ENCODE measurements around the gene MECR. TPM values are rescaled to one million over a fixed set of nuclear protein-coding genes. Genes with fewer than 3 reads are reported as not detected.

MECR gene
- polyA plus RNA-seq, 1 of the 3 experiments (the other 2 are of a cell fraction), result 38.3 TPM

GRCh38 chr1:29197590-29197924 lies 33.2 kb downstream of the MECR start:
- Histone ChIP-seq H3K9me2 (no peaks in the 10 kb centered on the region), H3K4me1 (ENCODE audit: control insufficient read depth in 1 of 2, insufficient read depth in 2 of 2, low read depth in 1 of 2, low read length in 1 of 2) (peaks cover 16 to 18% of the 10 kb centered on the region in 2 experiments; a peak in 2 of 4 replicates), H3K36me3 (replicated peaks in 1 of 2; ENCODE audit: control insufficient read depth in 1 of 2, insufficient read depth in 2 of 2, low read length in 1 of 2) (peaks cover 13 to 26% of the 10 kb centered on the region in 2 experiments), H3K27me3 (ENCODE audit: insufficient read depth) (no peaks in the 10 kb centered on the region), H3K79me2 (ENCODE audit: insufficient read depth) (no peaks in the 10 kb centered on the region), H3F3A (replicated peaks; ENCODE audit: insufficient read depth) (peaks cover 8% of the 10 kb centered on the region), H3K27ac (ENCODE audit: low read depth in 2 of 2, low read length in 1 of 2) (peak overlapping the region in 1 of 2 experiments; percentile 71; a peak in 2 of 4 replicates), H4K20me1 (ENCODE audit: insufficient read depth) (no peaks in the 10 kb centered on the region), H3K4me2 (no peak overlapping the region), H3K4me3 (ENCODE audit: low read depth in 2 of 2, low read length in 1 of 2) (no peak overlapping the region), H3K9me3 (no peaks in the 10 kb centered on the region), H2AFZ (ENCODE audit: low read depth) (no peak overlapping the region), H3K9ac (peak overlapping the region; percentile 14)
- DNase-seq, result peak; percentile 61
- ChIA-PET CTCF (interaction anchor here (0.7 to 5.8 kb wide), 15 partner anchors 11 to 1510 kb away, joined by 3 to 37 read pairs (median 5); partner anchors contain the start of gene SRSF4), POLR2A (interaction anchor here (0.5 to 3.2 kb wide), 2 partner anchors 16 to 26 kb away, joined by 3 to 22 read pairs; partner anchors contain the start of gene SRSF4)
- TF ChIP-seq RAD21 (IDR thresholded peaks at IDR 0.05; ENCODE audit: low read length) (peak; percentile 58), SMC3 (IDR thresholded peaks at IDR 0.05; ENCODE audit: low read depth, low read length) (peak; percentile 39; the same call in 1 of the 2 replicates), POLR2AphosphoS5 (IDR thresholded peaks at IDR 0.05; ENCODE audit: low read depth, low read length) (no peak), PBX3 (IDR thresholded peaks at IDR 0.05) (no peak), CTCF (IDR thresholded peaks at IDR 0.05) (peak; percentile 57), YY1 (IDR thresholded peaks at IDR 0.05; ENCODE audit: low read depth) (no peak), GATA2 (CRISPR knock-in tag; IDR thresholded peaks at IDR 0.05) (0 out of 2 replicates have a peak, but pooled peaks have one; percentile 6)
- 87% methylated on average over 2 of the region's 2 CpGs for WGBS (ENCODE audit: low lambda C conversion rate)

GRCh38 chr1:29196863-29197589 lies 33.7 kb downstream of the MECR start:
- Histone ChIP-seq H3K36me3 (replicated peaks in 1 of 2; ENCODE audit: control insufficient read depth in 1 of 2, insufficient read depth in 2 of 2, low read length in 1 of 2) (peaks cover 13 to 26% of the 10 kb centered on the region in 2 experiments), H2AFZ (ENCODE audit: low read depth) (no peak overlapping the region)
- TF ChIP-seq CTCF (IDR thresholded peaks at IDR 0.05) (no peak), EZH2phosphoT487 (IDR thresholded peaks at IDR 0.05; ENCODE audit: borderline replicate concordance, low read depth) (no peak), SIN3A (IDR thresholded peaks at IDR 0.05; ENCODE audit: borderline replicate concordance, low read depth, low read length) (no peak), RFX5 (IDR thresholded peaks at IDR 0.05; ENCODE audit: low read length) (no peak), EP300 (IDR thresholded peaks at IDR 0.05; ENCODE audit: borderline replicate concordance in 1 of 2, low read depth in 1 of 2, low read length in 1 of 2) (no peak), MXI1 (IDR thresholded peaks at IDR 0.05; ENCODE audit: low read depth, low read length) (no peak), RAD21 (IDR thresholded peaks at IDR 0.05; ENCODE audit: low read length) (no peak), FOSL2 (IDR thresholded peaks at IDR 0.05; ENCODE audit: borderline replicate concordance, low read depth) (peak; percentile 32; the same call in 1 of the 2 replicates), ELF1 (IDR thresholded peaks at IDR 0.05) (no peak), SMC3 (IDR thresholded peaks at IDR 0.05; ENCODE audit: low read depth, low read length) (no peak), IRF3 (IDR thresholded peaks at IDR 0.05; ENCODE audit: low read depth, low read length) (no peak), NRF1 (IDR thresholded peaks at IDR 0.05; ENCODE audit: low read depth, low read length) (no peak)

More at GRCh38 chr1:29196863-29197589, 33.7 kb downstream of the MECR start:
- peaks cover 10 to 12% of the 10 kb centered on the region in 2 experiments; a peak in 2 of 4 replicates for H3K4me1 ChIP-seq (ENCODE audit: control insufficient read depth in 1 of 2, insufficient read depth in 2 of 2, low read depth in 1 of 2, low read length in 1 of 2)
- peak overlapping the region in 1 of 2 experiments; percentile 71; a peak in 3 of 4 replicates for H3K27ac ChIP-seq (ENCODE audit: low read depth in 2 of 2, low read length in 1 of 2)
- peak overlapping the region; percentile 14 for H3K9ac ChIP-seq
- H3F3A ChIP-seq (replicated peaks; ENCODE audit: insufficient read depth), result peaks cover 2% of the 10 kb centered on the region
- no peaks in the 10 kb centered on the region for H4K20me1 ChIP-seq (ENCODE audit: insufficient read depth)
- 57% methylated on average over 6 of the region's 7 CpGs for WGBS (ENCODE audit: low lambda C conversion rate)
- POLR2A ChIA-PET, result interaction anchor here (0.6 to 3.2 kb wide), 2 partner anchors 15 to 23 kb away, joined by 3 to 22 read pairs; partner anchors contain the start of gene SRSF4
- H3K4me3 ChIP-seq (ENCODE audit: low read depth in 2 of 2, low read length in 1 of 2), result no peak overlapping the region
- H3K27me3 ChIP-seq (ENCODE audit: insufficient read depth), result no peaks in the 10 kb centered on the region
- no peak overlapping the region for H3K4me2 ChIP-seq
- H3K79me2 ChIP-seq (ENCODE audit: insufficient read depth), result no peaks in the 10 kb centered on the region
- H3K9me2 ChIP-seq, result no peaks in the 10 kb centered on the region
- no peaks in the 10 kb centered on the region for H3K9me3 ChIP-seq
- no peak for DNase-seq
- CTCF ChIA-PET, result interaction anchor here (1.0 to 5.8 kb wide), 15 partner anchors 10 to 1511 kb away, joined by 3 to 37 read pairs (median 5); partner anchors contain the start of gene SRSF4
